Stimulated activated naive CD8-positive, alpha-beta T cell treated with anti-CD3 and anti-CD28 coated beads, Interleukin-15, Interleukin-2, amounts not matched to agents 100 ng/mL and 50 ng/mL, for 24 hours (primary cell): ENCODE data around the gene DHX34.
"Not testable (repeated sequence)": the region's sequence is repeated elsewhere in the genome, so short reads cannot be mapped to it uniquely, and the experiment has no call there.

ENCODE experiments used
- H3K27ac Mint-ChIP-seq: one replicate; pipeline ENCODE4 v1.8.0; 2021; ENCODE audit warnings: mild to moderate bottlenecking, mixed read lengths
- H3K27me3 Mint-ChIP-seq: one replicate; pipeline ENCODE4 v1.8.0; 2021; ENCODE audit warnings: mixed read lengths
- H3K36me3 Mint-ChIP-seq: one replicate; pipeline ENCODE4 v1.8.0; 2021; ENCODE audit warnings: low read depth, mixed read lengths
- H3K4me1 Mint-ChIP-seq: one replicate; pipeline ENCODE4 v1.8.0; 2021; ENCODE audit warnings: low read depth, mixed read lengths
- H3K4me3 Mint-ChIP-seq: one replicate; pipeline ENCODE4 v1.8.0; 2021; ENCODE audit warnings: mild to moderate bottlenecking, mixed read lengths
- H3K9me3 Mint-ChIP-seq: one replicate; pipeline ENCODE4 v1.8.0; 2021; ENCODE audit warnings: mixed read lengths

The DHX34 gene

GRCh38 chr19:47383890-47384289 lies 34.8 kb downstream of the DHX34 start:
- not testable (repeated sequence) for H3K9me3 Mint-ChIP-seq, H3K4me3 Mint-ChIP-seq, H3K27ac Mint-ChIP-seq, H3K27me3 Mint-ChIP-seq
- Mint-ChIP-seq H3K36me3 (peaks cover 23% of the 10 kb centered on the region), H3K4me1 (peaks cover 22% of the 10 kb centered on the region)

DNA sequence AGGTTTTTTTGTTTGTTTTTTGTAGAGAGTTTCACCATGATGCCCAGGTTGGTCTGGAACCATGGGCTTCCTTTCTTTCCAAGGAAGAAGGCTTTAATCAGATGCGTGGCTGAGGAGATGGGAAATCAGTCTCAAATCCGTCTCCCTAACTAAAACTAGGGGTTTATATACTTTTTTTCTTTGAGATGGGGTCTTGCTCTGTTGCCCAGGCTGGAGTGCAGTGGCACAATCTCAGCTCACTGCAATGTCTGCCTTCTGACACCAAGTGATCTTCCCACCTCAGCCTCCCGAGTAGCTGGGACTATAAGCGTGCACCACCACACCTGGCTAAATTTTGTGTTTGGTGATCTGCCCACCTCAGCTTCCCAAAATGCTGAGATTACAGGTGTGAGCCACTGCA lies 35.4 kb downstream of the DHX34 start:
- H3K4me1 Mint-ChIP-seq = peaks cover 22% of the 10 kb centered on the region
- H3K9me3 Mint-ChIP-seq, H3K4me3 Mint-ChIP-seq, H3K27ac Mint-ChIP-seq, H3K27me3 Mint-ChIP-seq: not testable (repeated sequence)
- H3K36me3 Mint-ChIP-seq = peaks cover 19% of the 10 kb centered on the region

DNA sequence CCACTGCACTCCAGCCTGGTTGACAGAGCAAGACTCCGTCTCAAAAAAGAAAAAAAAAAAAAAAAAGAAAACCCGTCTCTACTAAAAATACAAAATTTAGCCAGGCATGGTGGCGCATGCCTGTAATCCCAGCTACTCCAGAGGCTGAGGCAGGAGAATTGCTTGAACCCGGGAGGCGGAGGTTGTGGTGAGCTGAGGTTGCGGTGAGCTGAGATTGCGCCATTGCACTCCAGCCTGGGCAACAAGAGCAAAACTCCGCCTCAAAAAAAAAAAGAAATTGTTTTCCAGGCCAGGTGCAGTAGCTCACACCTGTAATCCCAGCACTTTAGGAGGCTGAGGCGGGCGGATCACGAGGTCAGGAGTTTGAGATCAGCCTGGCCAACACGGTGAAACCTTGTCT lies 37.5 kb downstream of the DHX34 start:
- not testable (repeated sequence) for H3K9me3 Mint-ChIP-seq, H3K36me3 Mint-ChIP-seq, H3K27ac Mint-ChIP-seq, H3K27me3 Mint-ChIP-seq, H3K4me3 Mint-ChIP-seq
- H3K4me1 Mint-ChIP-seq = peaks cover 12% of the 10 kb centered on the region

GRCh38 chr19:47387623-47388022 lies 38.5 kb downstream of the DHX34 start:
- not testable (repeated sequence) for H3K4me3 Mint-ChIP-seq, H3K27ac Mint-ChIP-seq, H3K9me3 Mint-ChIP-seq, H3K4me1 Mint-ChIP-seq, H3K36me3 Mint-ChIP-seq, H3K27me3 Mint-ChIP-seq

DNA sequence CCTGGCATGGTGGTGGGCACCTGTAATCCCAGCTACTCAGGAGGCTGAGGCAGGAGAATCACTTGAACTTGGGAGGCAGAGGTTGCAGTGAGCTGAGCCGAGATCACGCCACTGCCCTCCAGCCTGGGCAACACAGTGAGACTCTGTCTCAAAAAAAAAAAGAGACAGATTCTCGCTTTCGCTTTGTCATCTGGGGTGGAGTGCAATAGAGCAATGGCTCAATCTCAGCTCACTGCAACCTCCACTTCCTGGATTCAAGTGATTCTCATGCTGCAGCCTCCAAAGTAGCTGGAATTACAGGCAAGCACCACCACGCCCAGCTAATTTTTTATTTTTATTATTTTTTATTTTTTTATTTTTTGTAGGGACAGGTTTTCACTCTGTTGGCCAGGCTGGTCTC lies 39.6 kb downstream of the DHX34 start:
- H3K4me1 Mint-ChIP-seq, H3K9me3 Mint-ChIP-seq, H3K36me3 Mint-ChIP-seq, H3K27me3 Mint-ChIP-seq, H3K27ac Mint-ChIP-seq, H3K4me3 Mint-ChIP-seq: not testable (repeated sequence)

DNA sequence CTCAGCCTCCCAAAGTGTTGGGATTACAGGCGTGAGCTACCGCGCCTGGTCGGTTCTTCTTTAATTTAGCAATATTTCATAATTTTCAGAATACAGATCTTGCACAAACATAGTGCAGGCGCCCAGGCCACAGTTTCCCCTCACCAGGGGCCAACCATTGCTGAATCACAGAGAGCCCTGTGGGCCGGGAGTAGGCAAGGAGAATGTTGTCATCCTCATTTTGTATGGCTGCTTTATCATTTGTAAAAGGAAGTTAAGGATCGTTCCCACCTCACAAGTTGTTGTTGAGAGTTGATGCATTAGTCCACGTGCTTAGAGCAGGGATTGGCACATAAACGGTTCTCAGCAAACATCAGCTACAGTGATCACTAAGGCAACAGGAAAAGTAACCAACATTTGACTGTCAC lies 40.0 kb downstream of the DHX34 start:
- H3K36me3 Mint-ChIP-seq = no peaks in the 10 kb centered on the region
- no peak overlapping the region for H3K4me3 Mint-ChIP-seq
- no peak overlapping the region for H3K27ac Mint-ChIP-seq
- H3K27me3 Mint-ChIP-seq = no peaks in the 10 kb centered on the region
- H3K9me3 Mint-ChIP-seq = no peaks in the 10 kb centered on the region
- no peaks in the 10 kb centered on the region for H3K4me1 Mint-ChIP-seq

DNA sequence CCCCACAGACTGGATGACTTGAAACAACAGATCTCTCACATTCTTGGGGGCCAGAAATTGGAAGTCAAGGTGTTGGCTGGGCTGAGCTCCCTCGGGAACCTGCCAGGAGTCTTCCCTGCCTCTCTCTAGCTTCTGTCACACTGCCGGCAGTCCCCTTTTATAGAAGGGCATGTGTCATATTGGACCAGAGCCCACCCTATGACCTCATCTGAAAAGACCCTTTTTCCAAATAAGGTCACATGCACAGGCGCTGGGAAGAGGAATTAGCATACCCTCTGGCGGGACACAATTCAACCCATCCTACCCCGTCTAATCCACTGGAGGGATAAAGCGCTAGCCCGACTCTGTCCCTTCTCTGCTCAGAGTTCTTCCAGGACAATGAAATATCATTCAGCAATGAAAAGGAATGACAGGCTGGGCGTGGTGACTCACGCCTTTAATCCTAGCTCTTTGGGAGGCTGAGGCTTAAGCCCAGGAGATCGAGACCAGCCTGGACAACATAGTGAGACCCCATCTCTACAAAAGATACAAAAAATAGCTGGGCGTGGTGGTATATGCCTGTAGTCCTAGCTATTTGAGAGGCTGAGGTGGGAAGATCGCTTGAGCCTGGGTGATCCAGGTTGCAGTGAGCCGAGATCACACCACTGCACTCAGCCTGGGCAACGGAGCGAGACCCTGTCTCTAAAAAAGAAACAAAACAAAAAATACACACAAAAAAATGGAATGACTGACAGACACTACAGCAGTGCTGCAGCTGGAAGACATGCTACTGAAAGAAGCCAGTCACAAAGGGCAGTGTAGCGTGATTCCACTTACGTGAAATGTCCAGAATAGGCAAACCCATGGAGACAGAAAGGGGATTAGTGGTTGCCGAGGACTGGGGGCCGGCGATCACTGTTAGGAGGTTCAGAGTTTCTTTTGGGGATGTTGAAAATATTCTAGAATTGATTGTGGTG lies 41.7 kb downstream of the DHX34 start:
- Mint-ChIP-seq H3K36me3 (no peaks in the 10 kb centered on the region), H3K4me1 (no peaks in the 10 kb centered on the region), H3K4me3 (no peak overlapping the region), H3K9me3 (no peaks in the 10 kb centered on the region), H3K27me3 (peaks cover 2% of the 10 kb centered on the region), H3K27ac (no peak overlapping the region)

DNA sequence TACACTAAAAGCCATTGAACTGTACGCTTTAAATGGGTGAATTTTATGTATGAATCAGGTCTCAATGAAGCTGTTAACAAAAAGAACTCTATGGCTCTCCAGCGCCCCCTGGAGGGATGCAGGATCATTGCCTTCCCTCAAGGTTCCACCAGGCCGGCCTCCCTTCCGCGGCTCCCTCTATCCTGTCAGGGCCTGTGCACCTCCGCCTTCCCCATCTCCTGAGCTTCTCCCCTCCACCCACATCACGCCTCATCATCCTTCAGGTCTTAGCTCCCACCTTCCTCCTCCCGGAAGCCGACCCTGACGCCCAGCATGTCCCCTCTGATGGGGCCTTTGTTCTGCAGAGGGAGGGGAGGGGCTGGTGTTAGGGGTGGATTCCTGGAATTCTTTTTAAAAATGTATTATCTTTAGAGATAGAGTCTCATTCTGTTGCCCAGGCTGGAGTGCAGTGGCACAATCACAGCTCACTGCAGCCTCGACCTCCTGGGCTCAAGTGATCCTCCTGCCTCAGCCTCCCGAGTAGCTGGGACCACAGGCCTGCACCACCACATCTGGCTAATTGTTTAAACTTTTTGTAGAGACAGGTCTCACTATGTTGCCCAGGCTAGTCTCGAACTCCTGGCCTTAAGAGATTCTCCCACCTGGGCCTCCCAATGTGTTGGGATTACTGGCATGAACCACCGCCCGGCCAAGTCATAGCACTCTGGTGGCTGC lies 42.6 kb downstream of the DHX34 start:
- Mint-ChIP-seq H3K4me3 (no peak overlapping the region), H3K27ac (no peak overlapping the region), H3K9me3 (no peaks in the 10 kb centered on the region), H3K27me3 (peaks cover 5% of the 10 kb centered on the region), H3K4me1 (no peaks in the 10 kb centered on the region), H3K36me3 (no peaks in the 10 kb centered on the region)

- no peak overlapping the region for H3K4me3 Mint-ChIP-seq
- H3K36me3 Mint-ChIP-seq = no peaks in the 10 kb centered on the region
- no peaks in the 10 kb centered on the region for H3K4me1 Mint-ChIP-seq
- H3K9me3 Mint-ChIP-seq = no peaks in the 10 kb centered on the region
- peaks cover 11% of the 10 kb centered on the region for H3K27me3 Mint-ChIP-seq
- no peak overlapping the region for H3K27ac Mint-ChIP-seq
These were observed 49.8 kb downstream of the DHX34 start for GRCh38 chr19:47398707-47399597.

DNA sequence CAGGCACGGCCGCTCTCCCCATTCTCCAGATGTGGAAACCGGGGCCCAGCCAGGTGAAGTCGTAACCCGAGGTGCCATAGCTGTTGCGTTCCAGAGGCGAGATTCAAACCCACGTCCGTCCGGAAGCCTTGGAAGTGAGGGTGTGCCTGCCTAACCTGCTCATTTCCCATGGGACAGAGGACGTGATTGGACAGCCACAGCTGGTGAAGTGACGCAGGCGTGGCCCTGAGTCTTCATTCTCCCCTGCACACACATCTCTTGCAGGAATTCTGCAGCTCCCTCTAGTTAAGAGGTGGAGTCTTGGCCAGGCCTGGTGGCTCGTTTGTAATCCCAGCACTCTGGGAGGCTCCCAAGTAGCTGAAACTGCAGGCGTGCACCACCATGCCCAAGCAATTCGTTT lies 53.4 kb downstream of the DHX34 start:
- H3K4me3 Mint-ChIP-seq = no peak overlapping the region
- no peak overlapping the region for H3K27ac Mint-ChIP-seq
- no peaks in the 10 kb centered on the region for H3K9me3 Mint-ChIP-seq
- H3K36me3 Mint-ChIP-seq = no peaks in the 10 kb centered on the region
- no peaks in the 10 kb centered on the region for H3K4me1 Mint-ChIP-seq
- H3K27me3 Mint-ChIP-seq = peaks cover 30% of the 10 kb centered on the region

DNA sequence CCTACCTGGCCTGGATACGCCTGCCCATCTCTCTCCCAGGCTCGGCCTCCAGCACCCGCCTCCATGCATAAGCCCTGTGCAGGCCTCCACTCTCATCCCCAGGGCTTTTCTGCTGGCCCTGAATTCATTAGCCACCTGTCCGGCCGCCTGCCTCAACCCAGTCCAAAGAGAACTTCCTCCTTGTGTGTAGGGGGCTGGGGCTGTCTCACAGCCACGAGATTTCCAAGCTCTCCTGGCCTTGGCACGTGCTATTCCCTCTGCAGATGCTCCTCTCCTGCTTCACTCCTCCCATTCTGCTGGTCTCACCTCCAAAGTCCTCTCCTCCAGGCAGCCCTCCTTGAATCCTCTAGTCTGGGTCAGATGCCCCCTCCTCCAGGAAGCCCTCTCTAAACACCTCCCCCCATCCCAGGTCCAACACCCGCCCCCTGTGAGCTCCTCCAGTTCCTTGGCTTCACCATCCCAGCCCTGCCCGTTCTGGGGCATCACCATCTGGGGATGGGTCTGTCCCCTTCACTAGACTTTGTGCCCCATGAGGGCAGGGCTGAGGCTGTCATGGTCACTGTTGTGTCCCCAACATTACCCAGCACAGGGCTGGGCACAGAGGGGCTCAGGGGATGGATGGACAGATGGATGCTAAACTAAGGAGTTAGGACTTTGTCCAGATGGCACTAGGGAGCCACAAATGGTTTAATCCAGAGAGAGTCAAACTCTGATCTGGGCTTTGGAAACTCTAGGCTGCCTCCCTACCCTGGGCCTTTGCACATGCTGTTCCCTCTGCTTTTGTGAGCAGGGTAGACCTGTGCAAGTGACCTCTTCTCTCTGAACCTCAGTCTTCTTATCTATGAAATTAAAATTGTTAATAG lies 55.5 kb downstream of the DHX34 start:
- H3K27ac Mint-ChIP-seq = no peak overlapping the region
- no peaks in the 10 kb centered on the region for H3K36me3 Mint-ChIP-seq
- H3K4me3 Mint-ChIP-seq = no peak overlapping the region
- no peaks in the 10 kb centered on the region for H3K4me1 Mint-ChIP-seq
- peaks cover 46% of the 10 kb centered on the region for H3K27me3 Mint-ChIP-seq
- no peaks in the 10 kb centered on the region for H3K9me3 Mint-ChIP-seq

GRCh38 chr19:47405197-47405550 lies 56.1 kb downstream of the DHX34 start:
- Mint-ChIP-seq H3K27me3 (peaks cover 46% of the 10 kb centered on the region), H3K4me3 (no peak overlapping the region), H3K27ac (no peak overlapping the region), H3K4me1 (no peaks in the 10 kb centered on the region), H3K9me3 (no peaks in the 10 kb centered on the region), H3K36me3 (no peaks in the 10 kb centered on the region)

- Mint-ChIP-seq H3K27ac (no peak overlapping the region), H3K4me1 (no peaks in the 10 kb centered on the region), H3K27me3 (peaks cover 46% of the 10 kb centered on the region)
These were observed 56.8 kb downstream of the DHX34 start for GRCh38 chr19:47405854-47406417.

More at GRCh38 chr19:47405854-47406417, 56.8 kb downstream of the DHX34 start:
- Mint-ChIP-seq H3K4me3 (no peak overlapping the region), H3K36me3 (no peaks in the 10 kb centered on the region), H3K9me3 (no peaks in the 10 kb centered on the region)
